ENCODE data around the gene SOX9.

SOX9 gene

DNA sequence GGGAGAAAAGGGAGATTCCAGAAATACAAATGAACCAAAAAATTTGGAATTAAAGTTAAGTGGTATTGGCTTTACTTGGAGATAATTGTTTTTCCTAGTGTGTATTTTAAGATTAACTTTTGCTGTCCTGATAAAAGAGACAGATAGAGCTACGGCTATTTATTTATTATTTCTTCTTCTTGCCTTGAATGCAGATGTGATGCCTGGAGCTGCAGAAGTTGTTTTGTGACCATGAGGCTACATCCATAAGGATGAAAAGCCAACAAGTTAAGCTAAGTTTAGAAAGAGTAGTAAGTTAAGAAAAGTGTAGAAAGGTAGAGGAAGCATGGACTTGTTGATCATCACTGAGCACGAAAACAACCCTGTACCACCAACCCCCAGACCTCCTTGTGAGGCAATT is 41.7 kb downstream of the SOX9 start:
- no peak for DNase-seq (ENCODE audit: low spot score)

DNA sequence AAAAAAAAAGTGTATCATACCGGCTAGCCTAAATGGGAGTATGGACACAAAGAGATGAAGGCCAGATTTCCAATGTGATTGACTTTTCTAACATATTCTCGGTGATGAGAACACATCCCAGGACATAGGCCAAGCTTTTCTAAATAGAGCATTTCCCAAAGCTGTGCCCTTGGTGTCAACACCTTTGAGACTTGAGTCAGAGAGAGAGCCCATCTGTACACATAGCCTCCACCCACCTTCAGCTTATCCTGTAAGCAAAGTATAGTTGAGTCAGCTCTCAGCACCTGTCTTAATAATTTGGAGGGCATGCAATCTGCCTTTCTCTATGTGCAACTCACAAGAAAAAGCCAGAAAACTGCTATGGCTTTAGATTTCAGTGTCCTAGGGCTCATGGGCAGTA is 42.7 kb downstream of the SOX9 start:
- DNase-seq (ENCODE audit: low spot score), result no peak

DNA sequence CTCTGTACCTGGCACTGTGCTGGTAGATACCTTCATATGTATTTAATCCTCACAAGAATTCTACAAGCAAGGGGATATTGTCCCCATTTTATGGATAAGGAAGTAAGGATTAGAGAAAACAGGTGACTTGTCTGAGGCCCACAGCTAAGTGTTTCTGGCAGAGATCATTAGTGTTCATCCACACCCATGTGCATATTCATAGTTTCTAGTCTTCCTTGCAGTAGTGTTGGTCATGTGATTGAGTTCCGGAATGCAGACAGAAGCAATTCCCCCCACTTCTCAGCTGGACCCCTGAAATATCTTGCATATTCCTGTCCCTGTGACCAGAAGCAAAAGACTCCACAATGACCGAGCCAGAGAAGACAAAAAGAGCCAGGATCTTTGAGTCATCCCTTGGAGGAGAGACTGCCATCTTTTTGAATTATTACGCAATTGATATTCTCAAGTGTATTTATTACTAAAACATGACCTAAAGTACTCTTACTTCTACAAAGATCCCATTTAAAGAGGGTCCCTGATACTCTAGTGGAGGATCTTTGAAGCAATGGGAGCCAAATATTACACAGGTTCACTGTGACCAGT is 43.4 kb downstream of the SOX9 start:
- DNase-seq (ENCODE audit: low spot score), result no peak

GRCh38 chr17:72165192-72165866 is 44.5 kb downstream of the SOX9 start:
- DNase-seq (ENCODE audit: low spot score), result no peak

GRCh38 chr17:72165867-72166439 is 45.1 kb downstream of the SOX9 start:
- DNase-seq (ENCODE audit: low spot score), result no peak

DNA sequence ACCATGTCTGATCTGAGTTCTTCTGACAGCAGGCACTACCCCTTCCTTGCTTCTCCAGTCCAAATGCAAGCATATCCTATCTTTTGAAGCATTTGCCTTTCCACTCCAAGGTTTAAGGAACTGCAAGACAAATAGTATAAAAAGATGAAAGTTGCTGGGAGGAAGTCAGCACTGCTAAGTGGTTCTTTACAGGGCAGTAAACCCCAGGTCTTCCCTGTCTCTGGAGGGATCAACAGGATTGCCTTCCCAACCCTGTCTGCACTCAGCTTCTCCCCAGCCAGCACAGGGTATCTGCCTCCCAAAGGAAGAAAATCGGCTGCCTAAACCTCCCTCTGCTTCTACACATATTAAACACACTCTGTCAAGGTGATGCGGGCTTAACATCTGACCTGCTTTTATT is 46.8 kb downstream of the SOX9 start:
- DNase-seq (ENCODE audit: low spot score), result no peak

GRCh38 chr17:72169823-72170222 is 49.0 kb downstream of the SOX9 start:
- no peak for DNase-seq (ENCODE audit: low spot score)

DNA sequence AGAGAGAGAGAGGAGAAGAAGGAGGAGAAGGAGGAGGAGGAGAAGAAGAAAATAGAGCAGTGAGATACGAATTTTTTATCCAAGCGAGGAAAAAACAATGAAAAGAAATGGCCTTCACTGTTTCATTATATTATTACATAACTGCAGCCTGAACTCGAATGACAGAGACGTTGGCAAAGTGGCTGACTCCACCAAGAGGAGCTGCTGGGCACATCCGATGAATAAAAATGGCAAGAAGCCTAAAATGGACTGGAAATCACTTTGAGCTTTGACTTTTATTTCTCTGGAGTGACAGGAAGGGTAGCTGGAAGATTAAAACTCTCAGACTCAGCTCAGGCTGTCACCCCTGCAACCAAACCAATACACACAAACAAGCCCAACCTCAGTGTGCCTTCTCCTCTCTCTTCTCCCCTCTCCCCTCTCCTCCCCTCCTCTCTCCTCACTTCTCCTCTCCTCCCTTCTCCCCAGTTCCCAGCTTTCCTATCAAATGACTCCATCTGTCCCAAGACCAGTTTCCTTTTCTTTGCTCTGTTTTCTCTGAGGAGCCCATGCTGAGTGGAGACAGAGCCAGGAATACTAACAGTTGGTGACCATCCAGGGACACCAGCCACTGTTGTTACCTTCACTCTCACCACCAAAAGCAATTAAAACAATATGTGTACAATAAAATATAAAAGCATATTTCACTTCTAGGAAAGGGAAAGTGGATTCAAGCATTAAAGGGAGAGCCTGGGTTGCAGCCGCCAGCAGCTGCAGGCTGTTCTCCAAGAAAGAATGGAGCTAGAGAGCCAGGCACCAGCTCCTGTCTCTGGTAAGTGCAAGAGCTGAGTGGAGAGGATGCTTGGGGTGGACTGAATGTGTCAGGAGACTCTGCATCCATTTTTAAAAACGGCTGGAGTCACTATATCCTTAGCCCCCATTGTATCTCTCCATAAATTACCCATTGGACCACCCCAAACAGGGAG is 51.2 kb downstream of the SOX9 start:
- peak; percentile 85 for DNase-seq (ENCODE audit: low spot score)

DNA sequence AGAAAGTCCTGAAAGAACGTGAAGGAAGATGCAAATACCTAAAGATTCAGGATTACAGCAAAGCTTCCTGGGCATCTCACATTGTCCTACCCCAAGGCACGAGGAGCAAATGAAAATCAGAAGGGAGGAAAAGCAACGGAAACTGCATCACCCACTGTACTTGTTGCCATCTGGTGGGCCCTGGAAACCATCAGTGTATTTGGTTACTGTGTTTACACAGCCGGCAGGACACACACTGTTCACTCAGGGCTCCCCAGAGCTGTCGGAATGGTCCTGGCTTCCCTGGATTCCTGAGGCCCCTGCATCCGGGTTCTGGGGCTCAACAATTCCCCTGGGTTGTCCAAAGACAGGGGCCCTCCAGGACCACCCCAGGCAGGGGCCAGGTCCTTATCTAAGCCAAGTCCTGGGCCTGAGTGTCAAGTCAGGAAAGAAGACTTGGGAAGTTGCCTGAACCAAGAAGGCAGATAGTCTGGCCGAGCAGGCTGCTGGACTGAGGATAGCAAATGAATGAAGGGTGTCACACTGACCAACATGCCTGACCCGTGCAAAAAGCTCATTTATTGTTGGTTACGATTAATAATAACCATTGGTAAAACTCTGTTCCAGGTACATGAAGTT is 52.8 kb downstream of the SOX9 start:
- DNase-seq (ENCODE audit: low spot score), result no peak

DNA sequence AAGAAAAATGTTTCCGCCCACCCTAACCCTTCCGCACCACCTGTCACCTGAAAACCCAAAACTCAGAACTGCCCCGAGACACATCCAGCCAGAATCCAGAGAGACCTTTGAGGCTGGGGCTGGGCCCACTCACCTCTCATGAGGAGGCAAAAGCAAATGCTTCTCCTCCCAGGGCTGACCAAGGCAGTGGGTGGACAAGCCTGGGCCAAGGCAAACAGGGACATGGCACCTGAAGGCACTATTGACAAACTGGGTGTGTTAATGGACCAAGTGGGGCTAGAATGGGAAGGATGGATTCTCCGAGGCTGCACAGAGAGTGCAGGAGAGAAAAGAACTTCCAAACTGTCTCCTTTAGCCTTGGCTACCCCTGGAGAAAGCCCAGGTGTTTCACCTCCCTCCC is 54.4 kb downstream of the SOX9 start:
- no peak for DNase-seq (ENCODE audit: low spot score)
